Activated CD4-positive, alpha-beta T cell treated with anti-CD3 and anti-CD28 coated beads, Interleukin-2, amount 10 ng/mL, durations not matched to agents 7 days and 5 days (primary cell): Measurements from ENCODE around the gene LRP2BP. TPM values are rescaled to one million over a fixed set of nuclear protein-coding genes. Genes with fewer than 3 reads are reported as not detected.
"Not testable (repeated sequence)": the region's sequence is repeated elsewhere in the genome, so short reads cannot be mapped to it uniquely, and the experiment has no call there.

Experiments
- CTCF ChIA-PET: fragments of 350-600 bp; sonication (Branson Sonifier 250); formaldehyde crosslinking; loops from one replicate; lab custom pipeline; 2021; ENCODE audit warnings: antibody characterized with exemption; lab: Charles Lee
- POLR2A ChIA-PET: fragments of 350-600 bp; sonication (Branson Sonifier 250); formaldehyde crosslinking; loops from one replicate; lab custom pipeline; 2021; ENCODE audit warnings: antibody characterized with exemption; lab: Charles Lee
- DNase-seq: peaks from one replicate; pipeline ENCODE4 v3.0.0-alpha.2; 2020
- H3K27ac Mint-ChIP-seq: one replicate; pipeline ENCODE4 v1.8.0; 2021; ENCODE audit warnings: mild to moderate bottlenecking, moderate library complexity, mixed read lengths
- H3K27me3 Mint-ChIP-seq: one replicate; pipeline ENCODE4 v1.8.0; 2021; ENCODE audit warnings: mixed read lengths
- H3K36me3 Mint-ChIP-seq: one replicate; pipeline ENCODE4 v1.8.0; 2021; ENCODE audit warnings: low read depth, mixed read lengths
- H3K4me1 Mint-ChIP-seq: one replicate; pipeline ENCODE4 v1.8.0; 2021; ENCODE audit warnings: mixed read lengths
- H3K4me3 Mint-ChIP-seq: one replicate; pipeline ENCODE4 v1.8.0; 2021; ENCODE audit warnings: mild to moderate bottlenecking, moderate library complexity, mixed read lengths
- H3K9me3 Mint-ChIP-seq: one replicate; pipeline ENCODE4 v1.8.0; 2021; ENCODE audit warnings: mixed read lengths
- total RNA-seq, 2 experiments: library from RNA; stranded (reverse); gene quantifications; one replicate each; pipeline ENCODE4 v1.2.3, GENCODE V29; 2021

The LRP2BP gene
- total RNA-seq, 2 experiments from 2014 or later, result 0.73 to 0.79 TPM

DNA sequence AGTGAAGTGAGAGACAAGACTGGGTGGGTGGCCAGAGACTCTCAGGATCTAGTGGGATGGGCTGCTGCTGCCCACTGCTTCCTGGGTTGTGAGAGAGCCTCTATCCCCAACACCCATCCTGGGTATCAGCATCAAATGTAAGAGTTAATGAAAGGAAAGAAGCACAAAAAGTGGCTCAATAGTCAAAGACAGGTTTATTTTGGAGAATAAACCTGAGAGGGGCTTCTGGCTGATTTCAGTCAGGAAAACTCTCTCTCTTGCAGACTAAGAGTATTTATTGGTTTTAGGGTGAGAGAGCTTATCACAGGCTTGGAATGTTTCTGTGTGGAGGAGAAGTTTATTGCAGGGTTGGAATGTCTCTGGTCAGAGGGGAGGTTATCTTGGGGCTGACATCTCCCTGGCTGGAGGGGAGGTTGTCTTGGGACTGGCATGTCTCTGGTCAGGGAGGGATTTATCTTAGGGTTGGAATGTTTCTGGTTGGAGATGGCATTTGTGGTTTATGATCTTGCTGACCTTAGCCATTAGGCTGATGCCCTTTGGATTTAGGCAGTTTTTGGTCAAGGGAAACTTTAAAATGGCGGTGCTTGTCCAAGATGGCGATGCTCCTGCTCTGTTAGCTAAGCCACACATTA, 65.7 kb downstream of the LRP2BP start:
- H3K9me3 Mint-ChIP-seq, H3K4me3 Mint-ChIP-seq, H3K36me3 Mint-ChIP-seq, H3K27ac Mint-ChIP-seq, H3K27me3 Mint-ChIP-seq, DNase-seq, POLR2A ChIA-PET, H3K4me1 Mint-ChIP-seq: not testable (repeated sequence)
- CTCF ChIA-PET, result interaction anchor here (0.7 to 1.1 kb wide), 2 partner anchors 12 to 268 kb away, joined by 3 to 4 read pairs; no protein-coding TSS in a partner anchor

DNA sequence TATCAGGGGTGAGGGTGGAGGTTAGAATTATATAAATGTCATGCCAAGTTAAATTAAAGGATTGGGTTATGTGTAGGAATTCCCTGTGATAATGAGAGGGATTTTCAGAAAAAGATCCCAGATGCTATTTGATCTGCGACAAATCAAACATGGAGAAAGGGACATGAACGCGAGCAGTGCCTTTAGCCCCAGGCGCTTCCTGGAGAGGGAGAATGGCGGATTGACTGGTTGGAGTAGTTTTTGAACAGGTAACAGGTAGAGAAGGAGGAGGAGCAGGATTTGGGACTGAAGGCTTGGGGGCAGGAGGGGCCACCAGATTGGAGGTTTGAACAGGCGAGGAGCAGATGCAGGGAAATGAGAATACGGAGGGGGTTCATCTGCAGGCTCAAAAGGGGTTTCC, 67.1 kb downstream of the LRP2BP start:
- peaks cover 5% of the 10 kb centered on the region for H3K36me3 Mint-ChIP-seq
- ChIA-PET POLR2A (no interaction called here), CTCF (interaction anchor here (0.7 to 1.1 kb wide), 2 partner anchors 14 to 87 kb away, joined by 3 to 4 read pairs; no protein-coding TSS in a partner anchor)
- H3K27me3 Mint-ChIP-seq, result no peaks in the 10 kb centered on the region
- H3K4me3 Mint-ChIP-seq, result no peak overlapping the region
- no peak for DNase-seq
- H3K4me1 Mint-ChIP-seq, result no peaks in the 10 kb centered on the region
- no peak overlapping the region for H3K27ac Mint-ChIP-seq
- peaks cover 9% of the 10 kb centered on the region for H3K9me3 Mint-ChIP-seq

DNA sequence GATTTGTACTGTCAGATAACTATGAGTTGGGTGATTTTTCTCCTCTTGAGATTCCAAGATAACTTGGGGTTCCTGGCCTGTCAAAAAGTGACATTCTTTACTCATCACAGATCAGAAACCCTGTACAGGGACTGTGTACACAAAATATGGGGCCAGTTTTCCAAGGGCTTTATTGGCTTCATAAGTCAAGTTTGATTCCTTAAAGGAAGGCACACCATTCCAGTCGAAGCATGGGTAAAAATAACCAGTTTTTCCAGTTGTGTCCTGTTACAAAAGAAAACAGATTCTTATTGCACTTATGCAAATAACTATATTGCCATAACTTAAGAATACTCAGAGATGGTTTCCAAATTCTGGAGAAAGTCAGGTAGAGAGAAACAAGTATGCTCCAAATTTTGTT, 70.0 kb downstream of the LRP2BP start:
- DNase-seq, H3K27me3 Mint-ChIP-seq, H3K4me1 Mint-ChIP-seq, CTCF ChIA-PET, H3K4me3 Mint-ChIP-seq, POLR2A ChIA-PET, H3K36me3 Mint-ChIP-seq, H3K27ac Mint-ChIP-seq, H3K9me3 Mint-ChIP-seq: not testable (repeated sequence)

DNA sequence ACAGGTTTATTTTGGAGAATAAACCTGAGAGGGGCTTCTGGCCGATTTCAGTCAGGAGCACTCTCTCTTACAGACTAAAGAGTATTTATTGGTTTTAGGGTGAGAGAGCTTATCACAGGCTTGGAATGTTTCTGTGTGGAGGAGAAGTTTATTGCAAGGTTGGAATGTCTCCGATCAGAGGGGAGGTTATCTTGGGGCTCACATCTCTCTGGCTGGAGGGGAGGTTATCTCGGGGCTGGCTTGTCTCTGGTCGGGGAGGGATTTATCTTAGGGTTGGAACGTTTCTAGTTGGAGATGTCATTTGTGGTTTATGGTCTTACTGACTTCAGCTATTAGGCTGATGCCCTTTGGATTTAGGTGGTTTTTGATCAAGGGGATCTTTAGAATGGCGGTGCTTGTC, 71.4 kb downstream of the LRP2BP start:
- H3K27ac Mint-ChIP-seq, H3K27me3 Mint-ChIP-seq, H3K9me3 Mint-ChIP-seq, POLR2A ChIA-PET, CTCF ChIA-PET, H3K4me3 Mint-ChIP-seq, DNase-seq, H3K4me1 Mint-ChIP-seq: not testable (repeated sequence)
- H3K36me3 Mint-ChIP-seq, result peaks cover 10% of the 10 kb centered on the region

DNA sequence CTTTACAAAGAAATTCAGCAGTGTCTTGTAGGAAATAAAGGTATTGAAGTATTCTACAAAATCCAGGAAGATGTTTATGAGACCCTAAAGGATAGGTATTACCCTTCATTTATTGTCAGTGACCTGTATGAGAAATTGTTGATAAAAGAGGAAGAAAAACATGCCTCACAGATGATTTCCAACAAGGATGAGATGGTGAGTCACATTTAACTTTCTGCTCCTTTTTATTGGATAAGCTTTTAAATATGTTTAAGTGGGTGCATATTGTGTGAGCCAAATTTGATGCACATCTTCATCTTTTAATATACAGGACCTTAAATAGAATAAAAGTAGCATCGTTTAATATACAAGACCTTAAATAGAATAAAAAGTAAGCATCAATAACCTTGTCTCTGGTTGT, 72.1 kb downstream of the LRP2BP start:
- no peaks in the 10 kb centered on the region for H3K27me3 Mint-ChIP-seq
- H3K36me3 Mint-ChIP-seq, result peaks cover 11% of the 10 kb centered on the region
- H3K27ac Mint-ChIP-seq, result no peak overlapping the region
- ChIA-PET CTCF (no interaction called here), POLR2A (no interaction called here)
- peaks cover 2% of the 10 kb centered on the region for H3K9me3 Mint-ChIP-seq
- no peak for DNase-seq
- no peak overlapping the region for H3K4me3 Mint-ChIP-seq
- peaks cover 6% of the 10 kb centered on the region for H3K4me1 Mint-ChIP-seq

DNA sequence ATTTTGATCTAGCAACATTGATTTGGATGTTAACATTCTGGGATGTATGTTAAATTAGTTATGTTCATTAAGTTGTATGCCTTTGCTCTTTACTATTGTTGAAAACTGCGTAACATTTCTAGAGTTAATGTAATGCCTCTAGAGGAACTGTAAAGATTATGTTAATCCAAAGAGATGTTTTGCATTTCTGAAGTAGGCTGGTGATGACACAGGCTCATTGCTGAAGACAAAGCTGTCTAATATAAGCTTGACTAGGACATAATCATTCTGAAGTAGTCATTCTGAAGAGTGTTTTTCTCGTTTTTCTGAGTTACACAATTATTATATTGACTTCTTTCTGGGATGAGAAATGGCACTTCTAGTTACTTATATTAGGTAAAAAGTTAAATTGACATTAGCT, 72.9 kb downstream of the LRP2BP start:
- Mint-ChIP-seq H3K9me3 (no peaks in the 10 kb centered on the region), H3K27ac (no peak overlapping the region), H3K27me3 (no peaks in the 10 kb centered on the region), H3K36me3 (peaks cover 11% of the 10 kb centered on the region), H3K4me1 (peaks cover 10% of the 10 kb centered on the region), H3K4me3 (no peak overlapping the region)
- DNase-seq, result no peak
- ChIA-PET POLR2A (no interaction called here), CTCF (interaction anchor here (0.6 kb wide), 1 partner anchor 42 kb away, joined by 3 read pairs; no protein-coding TSS in a partner anchor)

- peaks cover 12% of the 10 kb centered on the region for H3K4me1 Mint-ChIP-seq
- no peak overlapping the region for H3K4me3 Mint-ChIP-seq
- H3K27me3 Mint-ChIP-seq, result no peaks in the 10 kb centered on the region
- peaks cover 2% of the 10 kb centered on the region for H3K9me3 Mint-ChIP-seq
- ChIA-PET CTCF (interaction anchor here (0.6 kb wide), 2 partner anchors 71 to 777 kb away, joined by 3 to 4 read pairs; no protein-coding TSS in a partner anchor), POLR2A (no interaction called here)
- peak overlapping the region; percentile 61 for H3K27ac Mint-ChIP-seq
- no peak for DNase-seq
- peaks cover 36% of the 10 kb centered on the region for H3K36me3 Mint-ChIP-seq
These were observed 77.0 kb downstream of the LRP2BP start for GRCh38 chr4:185318679-185319078.

- POLR2A ChIA-PET, result no interaction called here
- Mint-ChIP-seq H3K27ac (no peak overlapping the region), H3K4me1 (peaks cover 12% of the 10 kb centered on the region), H3K4me3 (no peak overlapping the region), H3K27me3 (no peaks in the 10 kb centered on the region), H3K36me3 (peaks cover 42% of the 10 kb centered on the region), H3K9me3 (peaks cover 2% of the 10 kb centered on the region)
- CTCF ChIA-PET, result no interaction called here
- DNase-seq, result no peak
These were observed 77.8 kb downstream of the LRP2BP start for GRCh38 chr4:185317880-185318279.

DNA sequence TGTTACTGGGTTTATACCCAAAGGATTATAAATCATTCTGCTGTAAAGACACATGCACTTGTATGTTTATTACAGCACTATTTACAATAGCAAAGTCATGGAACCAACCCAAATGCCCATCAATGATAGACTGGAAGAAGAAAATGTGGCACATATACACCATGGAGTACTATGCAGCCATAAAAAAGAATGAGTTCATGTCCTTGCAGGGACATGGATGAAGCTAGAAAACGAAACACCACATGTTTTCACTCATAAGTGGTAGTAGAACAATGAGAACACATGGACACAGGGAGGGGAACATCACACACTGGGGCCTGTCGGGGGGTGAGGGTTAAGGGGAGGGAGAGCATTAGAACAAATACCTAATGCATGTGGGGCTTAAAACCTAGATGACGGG, 78.3 kb downstream of the LRP2BP start:
- Mint-ChIP-seq H3K36me3 (peaks cover 45% of the 10 kb centered on the region), H3K4me1 (peaks cover 12% of the 10 kb centered on the region)
- POLR2A ChIA-PET, DNase-seq, H3K27ac Mint-ChIP-seq, CTCF ChIA-PET, H3K4me3 Mint-ChIP-seq, H3K27me3 Mint-ChIP-seq, H3K9me3 Mint-ChIP-seq: not testable (repeated sequence)

Other genes starting within 250 kb of the LRP2BP start
- 10 to 100 TPM; 32.4 to 44.3 TPM for gene CFAP97, start 191.9 kb downstream of the LRP2BP start, total RNA-seq
- gene SNX25, start 186.3 kb downstream of the LRP2BP start, total RNA-seq, result 10 to 100 TPM in 1 of 2 experiments, 1 to 10 TPM in 1; 9.0 to 12.0 TPM
- 10 to 100 TPM; 12.0 to 12.8 TPM for gene ANKRD37, start 917 bp upstream of the LRP2BP start, total RNA-seq
- gene UFSP2, start 30.0 kb upstream of the LRP2BP start, total RNA-seq, result 10 to 100 TPM; 17.9 to 20.3 TPM
- not detected for gene CCDC110, start 75.8 kb upstream of the LRP2BP start, total RNA-seq
- gene PDLIM3, start 139.6 kb upstream of the LRP2BP start, total RNA-seq, result not detected